Liver (tissue), 9 donors: ENCODE data around the gene SLC18A3. TPM values are rescaled to one million over a fixed set of nuclear protein-coding genes. Genes with fewer than 3 reads are reported as not detected.

Experiments
- DNase-seq: peaks from one replicate; pipeline ENCODE4 v3.0.0-alpha.2; 2017; ENCODE audit warnings: low spot score
- H3K27ac ChIP-seq, 2 donors: one replicate each; pipeline ENCODE4 v1.7.0; 2013; ENCODE audit warnings: inconsistent platforms in 2 of 2, low read length in 2 of 2, control low read depth in 1 of 2, low read depth in 1 of 2, mild to moderate bottlenecking in 1 of 2
- H3K27me3 ChIP-seq, 4 donors: one replicate each; pipeline versions ENCODE4 v1.6.1 to v1.7.0; 2013; ENCODE audit warnings: low read length in 3 of 4, inconsistent platforms in 1 of 4, mild to moderate bottlenecking in 1 of 4, moderate library complexity in 1 of 4; ENCODE audit not compliant: control insufficient read depth in 4 of 4, insufficient read depth in 4 of 4
- H3K36me3 ChIP-seq, 4 donors: one replicate each; pipeline versions ENCODE4 v1.6.1 to v1.7.0; 2013; ENCODE audit warnings: low read length in 3 of 4, mild to moderate bottlenecking in 3 of 4, low read depth in 1 of 4, moderate library complexity in 1 of 4; ENCODE audit not compliant: control insufficient read depth in 4 of 4, insufficient read depth in 3 of 4
- H3K4me1 ChIP-seq, 4 donors: one replicate each; pipeline versions ENCODE4 v1.6.1 to v1.7.0; 2013; ENCODE audit warnings: low read length in 3 of 4, mild to moderate bottlenecking in 3 of 4, moderate library complexity in 1 of 4; ENCODE audit not compliant: control insufficient read depth in 4 of 4, insufficient read depth in 4 of 4
- H3K4me3 ChIP-seq, 3 donors: one replicate each; pipeline versions ENCODE4 v1.6.1 to v1.7.0; 2013; ENCODE audit warnings: low read length in 3 of 3, control low read depth in 1 of 3, low read depth in 1 of 3, mild to moderate bottlenecking in 1 of 3
- H3K9ac ChIP-seq, 2 donors: one replicate each; pipeline ENCODE4 v1.7.0; 2013; ENCODE audit warnings: low read length in 2 of 2, mild to moderate bottlenecking in 2 of 2, moderate library complexity in 2 of 2, control low read depth in 1 of 2, low read depth in 1 of 2
- H3K9me3 ChIP-seq, 4 donors: one replicate each; pipeline versions ENCODE4 v1.6.1 to v1.7.0; 2013; ENCODE audit warnings: low read length in 3 of 4; ENCODE audit not compliant: control insufficient read depth in 4 of 4
- ATF3 ChIP-seq: IDR thresholded peaks from 2 replicates; pipeline ENCODE4 v1.6.1; 2016; ENCODE audit warnings: antibody characterized with exemption
- CTCF ChIP-seq: fragments of 150-350 bp; IDR thresholded peaks from 2 replicates; pipeline ENCODE4 v1.5.1; 2017; ENCODE audit warnings: improper control_type of control experiment, low read depth, low read length; ENCODE audit not compliant: missing input control
- EGR1 ChIP-seq, 2 donors: IDR thresholded peaks; 2 replicates each; pipeline ENCODE4 v1.6.1; 2016 to 2018; ENCODE audit warnings: antibody characterized with exemption in 2 of 2, low read depth in 2 of 2
- FOXA1 ChIP-seq: IDR thresholded peaks from 2 replicates; pipeline ENCODE4 v1.6.1; 2016; ENCODE audit warnings: antibody characterized with exemption
- FOXA2 ChIP-seq: IDR thresholded peaks from 2 replicates; pipeline ENCODE4 v1.6.1; 2016; ENCODE audit warnings: antibody characterized with exemption
- GABPA ChIP-seq, 2 donors: IDR thresholded peaks in 1 of 2; conservative IDR thresholded peaks in 1 of 2; 2 replicates each; pipeline ENCODE4 v1.6.1; 2016; ENCODE audit warnings: antibody characterized with exemption in 2 of 2, mild to moderate bottlenecking in 1 of 2, moderate library complexity in 1 of 2
- HNF4A ChIP-seq, 2 donors: conservative IDR thresholded peaks; 2 replicates each; pipeline ENCODE4 v1.6.1; 2016; ENCODE audit warnings: antibody characterized with exemption in 2 of 2, mild to moderate bottlenecking in 2 of 2
- HNF4G ChIP-seq: IDR thresholded peaks from 2 replicates; pipeline ENCODE4 v1.6.1; 2016; ENCODE audit warnings: antibody characterized with exemption
- JUND ChIP-seq, 2 donors: IDR thresholded peaks; 2 replicates each; pipeline ENCODE4 v1.6.1; 2016; ENCODE audit warnings: antibody characterized with exemption in 2 of 2
- MAX ChIP-seq: IDR thresholded peaks from 2 replicates; pipeline ENCODE4 v1.6.1; 2016; ENCODE audit warnings: antibody characterized with exemption
- NR2F2 ChIP-seq: IDR thresholded peaks from 2 replicates; pipeline ENCODE4 v1.6.1; 2016; ENCODE audit warnings: antibody characterized with exemption
- RAD21 ChIP-seq, 2 donors: IDR thresholded peaks; 2 replicates each; pipeline ENCODE4 v1.6.1; 2016; ENCODE audit warnings: antibody characterized with exemption in 2 of 2, mild to moderate bottlenecking in 2 of 2
- REST ChIP-seq: IDR thresholded peaks from 2 replicates; pipeline ENCODE4 v1.6.1; 2016; ENCODE audit warnings: antibody characterized with exemption, mild to moderate bottlenecking
- RXRA ChIP-seq, 2 donors: IDR thresholded peaks; 2 replicates each; pipeline ENCODE4 v1.6.1; 2017 to 2018; ENCODE audit warnings: antibody characterized with exemption in 2 of 2, mild to moderate bottlenecking in 1 of 2
- SP1 ChIP-seq: IDR thresholded peaks from 2 replicates; pipeline ENCODE4 v1.6.1; 2018; ENCODE audit warnings: antibody characterized with exemption, mild to moderate bottlenecking
- TAF1 ChIP-seq: conservative IDR thresholded peaks from 2 replicates; pipeline ENCODE4 v1.6.1; 2016; ENCODE audit warnings: antibody characterized with exemption, mild to moderate bottlenecking
- YY1 ChIP-seq: IDR thresholded peaks from 2 replicates; pipeline ENCODE4 v1.6.1; 2016; ENCODE audit warnings: antibody characterized with exemption, mild to moderate bottlenecking
- ZBTB33 ChIP-seq: IDR thresholded peaks from 2 replicates; pipeline ENCODE4 v1.6.1; 2016; ENCODE audit warnings: antibody characterized with exemption
- WGBS: extraction: QIAGEN DNeasy Blood & Tissue Kit; methylation state at CpG from one replicate; pipeline ENCODE4 v1.1.7; 2013; 5-methylcytosine and 5-hydroxymethylcytosine counted together
- polyA plus RNA-seq, 2 donors: library from polyadenylated mRNA; stranded (reverse) in 1 of 2; unstranded in 1 of 2; fragments of 200-250 nt in 1 of 2; fragments of >200 nt in 1 of 2; fragmentation: Nextera tagmentation in 1 of 2; extraction: Ambion mirVana in 1 of 2; gene quantifications; one replicate each; pipeline versions ENCODE4 v1.2.1 to v1.2.3, GENCODE V29; 2013 to 2015
- total RNA-seq, 2 donors: library from RNA; depleted of rRNA; stranded (reverse); fragments of >200 nt; gene quantifications; one replicate each; pipeline ENCODE4 v1.2.3, GENCODE V29; 2014
- donor health status: healthy.
- donor health status: healthy.
- donor health status: healthy.
- donor health status: healthy.
- donor health status: healthy.

The SLC18A3 gene
- total and polyA plus RNA-seq, 4 donors: not detected

- Histone ChIP-seq H3K9me3 (no peaks in the 10 kb centered on the region), H3K4me1 (no peaks in the 10 kb centered on the region), H3K9ac (no peak overlapping the region), H3K36me3 (no peaks in the 10 kb centered on the region), H3K4me3 (no peak overlapping the region), H3K27me3 (peaks cover 0 to 11% (median 0%) of the 10 kb centered on the region in 4 donors), H3K27ac (no peak overlapping the region)
- DNase-seq: peak; percentile 21
- 75% methylated on average over 4 of the region's 4 CpGs for WGBS
- no peak for TF ChIP-seq NR2F2
- no peak for TF ChIP-seq ZBTB33
- TF ChIP-seq RXRA (IDR thresholded peaks at IDR 0.05): no peak
- TF ChIP-seq FOXA2: no peak
- no peak for TF ChIP-seq JUND (IDR thresholded peaks at IDR 0.05)
- no peak for TF ChIP-seq HNF4A (conservative IDR thresholded peaks at IDR 0.05)
- TF ChIP-seq FOXA1: no peak
- TF ChIP-seq EGR1 (IDR thresholded peaks at IDR 0.05; ENCODE audit: low read depth in 2 of 2): no peak
- no peak for TF ChIP-seq REST
- no peak for TF ChIP-seq MAX
- TF ChIP-seq TAF1: no peak
- no peak for TF ChIP-seq SP1
- no peak for TF ChIP-seq GABPA (IDR thresholded peaks at IDR 0.05 in 1 of 2, conservative IDR thresholded peaks at IDR 0.05 in 1 of 2)
- TF ChIP-seq HNF4G: no peak
- TF ChIP-seq ATF3: no peak
Measured at GRCh38 chr10:49600781-49601400, 9.2 kb upstream of the SLC18A3 start.

GRCh38 chr10:49601857-49602256, 8.3 kb upstream of the SLC18A3 start:
- peak; percentile 12 for DNase-seq
- no peaks in the 10 kb centered on the region for H3K9me3 ChIP-seq
- no peak overlapping the region for H3K9ac ChIP-seq
- no peaks in the 10 kb centered on the region for H3K4me1 ChIP-seq
- H3K27ac ChIP-seq: no peak overlapping the region
- no peak overlapping the region for H3K4me3 ChIP-seq
- 80% methylated on average over 7 of the region's 7 CpGs for WGBS
- peaks cover 0 to 11% (median 0%) of the 10 kb centered on the region in 4 donors for H3K27me3 ChIP-seq
- no peaks in the 10 kb centered on the region for H3K36me3 ChIP-seq
- TF ChIP-seq FOXA1 (no peak), MAX (no peak), HNF4A (conservative IDR thresholded peaks at IDR 0.05) (no peak), NR2F2 (no peak), HNF4G (no peak), RAD21 (IDR thresholded peaks at IDR 0.05) (no peak), EGR1 (IDR thresholded peaks at IDR 0.05; ENCODE audit: low read depth in 2 of 2) (no peak), SP1 (no peak), TAF1 (no peak), FOXA2 (no peak), ATF3 (no peak), REST (no peak), YY1 (no peak), CTCF (no peak), RXRA (IDR thresholded peaks at IDR 0.05) (no peak), GABPA (IDR thresholded peaks at IDR 0.05 in 1 of 2, conservative IDR thresholded peaks at IDR 0.05 in 1 of 2) (no peak), JUND (IDR thresholded peaks at IDR 0.05) (no peak)
